HG03103 (cell line): ENCODE measurements around the gene F11R.
"Not testable (repeated sequence)": the region's sequence is repeated elsewhere in the genome, so short reads cannot be mapped to it uniquely, and the experiment has no call there.

Source experiments
- ATAC-seq: cut with Tn5 transposase; IDR thresholded peaks from one replicate; pipeline ENCODE4 v1.9.1; 2021; ENCODE audit warnings: low read depth; ENCODE audit not compliant: unreplicated experiment

The F11R gene

DNA sequence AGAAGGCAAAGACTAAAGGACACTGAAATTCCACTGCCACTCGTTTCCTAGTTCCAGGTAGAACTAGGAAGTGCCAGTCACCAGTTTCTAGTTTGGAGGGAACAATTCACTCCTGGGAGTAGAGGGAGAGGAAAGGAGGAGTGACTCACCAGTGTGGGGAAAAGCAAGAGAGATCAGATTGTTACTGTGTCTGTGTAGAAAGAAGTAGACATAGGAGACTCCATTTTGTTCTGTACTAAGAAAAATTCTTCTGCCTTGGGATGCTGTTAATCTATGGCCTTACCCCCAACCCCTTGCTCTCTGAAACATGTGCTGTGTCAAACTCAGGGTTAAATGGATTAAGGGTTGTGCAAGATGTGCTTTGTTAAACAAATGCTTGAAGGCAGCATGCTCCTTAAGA, 4.3 kb downstream of the F11R start:
- not testable (repeated sequence) for ATAC-seq

DNA sequence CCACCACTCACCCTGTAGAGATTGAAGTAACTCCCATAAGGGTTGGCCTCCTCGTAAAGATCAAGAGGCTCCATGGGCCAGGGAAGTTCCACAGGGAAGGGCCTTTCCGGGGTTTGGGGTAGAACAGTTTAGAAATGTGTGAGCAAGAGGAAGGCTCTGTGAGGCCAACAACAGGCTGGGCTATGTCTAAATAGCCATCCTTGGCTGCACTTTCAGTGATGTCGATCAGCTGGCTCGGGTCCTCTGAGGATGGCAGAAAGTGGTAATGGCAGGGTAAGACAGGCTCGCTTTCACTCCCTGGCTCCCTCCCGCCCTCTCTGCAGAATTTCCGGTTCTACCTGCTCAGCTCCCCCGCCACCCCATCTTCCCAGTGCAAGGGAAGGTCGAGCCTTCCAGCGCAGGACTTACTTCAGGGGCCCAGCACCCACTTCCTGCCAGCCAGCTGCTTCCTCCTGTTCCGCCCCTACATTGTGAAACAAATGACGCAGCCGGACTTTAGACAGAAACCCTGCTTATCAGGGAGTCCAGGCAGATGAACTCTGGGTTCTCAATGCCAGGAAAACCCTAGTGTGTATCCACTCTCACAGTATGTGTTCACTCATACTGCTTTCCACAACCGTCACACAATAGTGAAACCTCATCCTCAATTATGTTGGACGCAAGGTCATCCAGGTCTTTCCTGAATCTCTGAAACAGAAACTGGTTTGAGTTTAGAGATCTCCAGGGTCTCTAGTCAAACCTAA, 7.3 kb downstream of the F11R start:
- ATAC-seq, result peak; percentile 85

DNA sequence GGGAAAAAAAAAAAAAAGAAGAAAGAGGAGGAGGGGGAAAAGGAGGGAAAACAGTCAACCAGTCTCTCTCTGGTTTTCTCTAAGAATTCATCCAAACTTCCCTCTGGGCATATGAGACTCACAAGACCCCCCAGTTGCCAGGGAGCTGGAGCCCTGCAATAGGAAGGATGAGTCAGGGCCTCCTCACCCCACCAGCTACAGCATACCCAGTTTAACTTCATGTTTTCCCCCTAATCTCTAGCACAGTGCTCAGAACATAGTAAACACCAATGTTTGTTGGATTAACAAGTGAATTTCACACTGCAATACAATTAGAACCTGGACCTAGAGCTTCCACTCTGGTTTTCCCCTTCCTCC, 7.8 kb downstream of the F11R start:
- no peak for ATAC-seq

DNA sequence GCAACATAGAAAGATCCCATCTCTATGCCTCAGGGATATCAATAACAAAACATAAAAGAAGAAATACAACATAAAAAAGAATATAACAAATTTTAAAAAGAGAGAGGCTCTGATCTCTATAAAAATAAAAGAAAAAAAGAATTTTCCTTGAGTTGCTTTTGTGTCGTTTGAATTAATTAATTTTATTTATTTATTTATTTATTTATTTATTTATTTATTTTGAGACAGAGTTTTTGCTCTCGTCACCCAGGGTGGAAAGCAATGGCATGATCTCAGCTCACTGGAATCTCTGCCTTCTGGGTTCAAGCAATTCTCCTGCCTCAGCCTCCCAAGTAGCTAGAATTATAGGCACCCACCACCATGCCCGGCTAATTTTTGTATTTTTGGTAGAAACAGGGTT, 8.5 kb downstream of the F11R start:
- no peak for ATAC-seq

DNA sequence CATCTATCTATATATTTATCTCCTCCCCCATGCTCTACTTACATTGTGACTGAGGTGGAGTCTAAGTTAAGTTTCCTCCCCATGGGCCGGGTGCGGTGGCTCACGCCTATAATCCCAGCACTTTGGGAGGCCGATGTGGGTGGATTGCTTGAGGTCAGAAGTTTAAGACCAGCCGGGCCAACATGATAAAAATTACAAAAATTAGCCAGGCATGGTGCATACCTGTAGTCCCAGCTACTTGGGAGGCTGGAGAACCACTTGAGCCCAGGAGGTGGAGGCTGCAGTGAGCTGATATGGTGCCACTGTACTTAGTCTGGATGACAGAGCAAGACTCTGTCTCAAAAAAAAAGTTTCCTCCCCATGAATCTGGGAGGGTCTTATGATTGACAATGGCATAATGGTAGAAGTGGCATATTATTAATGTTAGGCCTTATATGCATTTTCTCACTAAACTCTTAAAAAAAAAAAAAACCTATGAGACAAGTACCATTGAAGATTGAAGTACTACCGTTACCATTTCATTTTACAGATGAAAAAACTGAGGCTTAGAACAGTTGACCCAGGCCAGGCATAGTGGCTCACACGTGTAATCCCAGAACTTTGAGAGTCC, 11.2 kb downstream of the F11R start:
- no peak for ATAC-seq

DNA sequence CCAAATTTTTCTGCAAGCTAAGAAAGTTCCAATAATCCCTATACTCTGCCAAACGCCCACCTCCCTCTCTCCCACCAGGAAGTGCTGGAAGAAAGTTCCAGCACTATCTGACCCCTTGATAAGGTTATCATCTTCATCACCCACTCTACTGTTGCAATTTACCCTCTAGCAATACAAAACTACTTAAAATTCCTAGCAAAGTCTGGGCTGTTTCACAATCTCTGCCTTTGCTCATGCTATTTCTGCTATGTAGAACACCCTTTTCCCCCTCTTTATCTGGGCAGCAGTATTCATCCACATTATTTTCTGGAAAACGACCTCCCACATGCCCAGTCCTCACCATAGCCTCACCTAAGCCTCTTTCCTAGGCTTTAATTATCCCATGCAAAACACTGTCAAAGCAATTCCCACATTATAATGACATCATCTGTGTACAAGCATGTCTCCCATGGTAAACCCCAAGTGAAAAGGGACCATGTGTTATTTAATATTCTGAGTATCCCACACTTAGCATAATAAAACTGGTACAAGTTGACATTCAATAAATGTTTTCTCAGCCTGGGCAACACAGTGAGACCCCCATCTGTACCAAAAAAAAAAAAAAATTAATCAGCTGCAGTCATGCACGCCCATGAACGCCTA, 12.0 kb downstream of the F11R start:
- no peak for ATAC-seq

DNA sequence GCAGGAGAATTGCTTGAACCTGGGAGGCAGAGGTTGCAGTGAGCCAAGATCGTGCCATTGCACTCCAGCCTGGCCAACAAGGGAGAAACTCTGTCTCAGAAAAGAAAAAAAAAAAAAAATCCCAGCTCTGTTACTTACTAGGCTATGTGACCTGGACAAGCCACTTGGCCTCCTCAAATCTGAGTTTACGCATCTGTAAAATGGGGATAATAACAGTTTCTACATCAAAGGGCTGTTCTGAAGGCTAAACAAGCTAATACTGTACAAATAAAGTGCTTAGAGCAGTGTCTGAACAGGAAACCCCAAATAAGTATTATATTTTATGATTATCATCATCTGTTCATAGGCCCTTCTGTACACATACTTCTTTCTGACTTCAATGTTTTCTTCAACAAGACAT, 13.6 kb downstream of the F11R start:
- ATAC-seq, result no peak

DNA sequence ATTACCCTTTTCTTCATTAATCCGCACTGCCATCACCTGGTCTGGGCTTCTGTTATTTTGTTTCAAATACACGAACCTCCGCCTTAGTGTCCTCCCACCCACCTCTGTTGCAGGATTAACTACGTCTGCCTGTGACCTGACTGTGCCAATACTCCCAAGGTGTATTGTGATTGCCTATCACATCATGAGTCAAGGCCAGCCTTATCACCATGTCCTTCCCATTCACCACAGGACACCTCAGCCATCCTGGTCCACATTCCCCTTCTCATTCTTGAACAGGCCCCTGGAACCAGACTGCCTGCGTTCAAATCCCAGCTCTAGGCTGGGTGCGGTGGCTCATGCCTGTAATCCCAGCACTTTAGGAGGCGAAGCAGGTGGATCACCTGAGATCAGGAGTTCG, 14.4 kb downstream of the F11R start:
- ATAC-seq, result no peak

DNA sequence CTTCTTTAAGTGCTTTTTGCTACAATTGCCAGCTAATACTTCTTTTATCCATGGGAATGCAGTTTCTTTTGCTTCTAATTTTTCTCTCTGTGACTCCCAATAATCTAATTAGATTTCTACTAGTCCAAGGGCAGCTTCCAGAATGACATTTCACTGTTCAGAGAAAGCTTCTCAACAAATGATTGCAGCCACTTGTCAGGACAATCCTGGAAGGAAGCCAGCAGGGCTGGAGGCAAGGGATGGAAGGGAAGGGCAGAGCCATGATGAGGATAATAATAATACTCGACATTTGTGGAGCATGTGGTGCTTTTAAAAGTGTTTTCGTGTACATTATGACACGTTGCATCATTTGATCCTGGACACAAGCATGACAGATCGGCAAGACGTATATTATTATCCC, 19.4 kb downstream of the F11R start:
- ATAC-seq, result no peak

DNA sequence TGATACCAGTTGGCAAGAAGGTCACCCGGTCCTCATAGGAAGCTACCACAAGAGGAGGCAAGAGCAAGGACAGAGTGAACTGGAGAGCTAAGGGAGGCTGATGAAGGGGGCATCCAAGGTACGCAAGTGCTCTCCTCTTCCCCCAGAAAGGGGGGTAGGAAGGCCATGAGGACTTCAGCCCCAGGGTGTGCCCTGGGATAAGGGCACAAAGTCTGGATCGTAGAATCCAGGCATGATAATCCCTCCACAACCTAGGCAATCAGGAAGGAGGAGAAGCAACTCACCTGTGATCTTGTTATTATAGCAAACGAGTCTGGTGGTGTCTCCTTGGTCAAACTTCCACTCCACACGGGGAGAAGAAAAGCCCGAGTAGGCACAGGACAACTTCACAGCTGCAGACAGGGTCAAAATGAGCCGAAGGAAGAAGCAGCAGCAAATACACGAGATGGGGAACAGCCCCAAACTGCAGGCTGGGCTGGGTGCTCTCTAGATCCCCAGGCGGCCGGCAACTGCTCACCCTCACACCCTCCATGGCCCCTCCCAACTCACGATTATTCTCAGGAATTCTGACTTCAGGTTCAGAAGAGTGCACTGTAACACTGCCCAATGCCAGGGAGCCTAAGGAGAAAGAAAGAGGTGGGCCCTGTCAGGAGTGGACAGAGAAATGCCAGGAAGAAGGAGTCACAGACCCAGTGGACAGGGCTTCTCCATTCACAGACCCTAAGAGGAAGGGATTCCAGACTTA, 20.0 kb downstream of the F11R start:
- ATAC-seq, result no peak

DNA sequence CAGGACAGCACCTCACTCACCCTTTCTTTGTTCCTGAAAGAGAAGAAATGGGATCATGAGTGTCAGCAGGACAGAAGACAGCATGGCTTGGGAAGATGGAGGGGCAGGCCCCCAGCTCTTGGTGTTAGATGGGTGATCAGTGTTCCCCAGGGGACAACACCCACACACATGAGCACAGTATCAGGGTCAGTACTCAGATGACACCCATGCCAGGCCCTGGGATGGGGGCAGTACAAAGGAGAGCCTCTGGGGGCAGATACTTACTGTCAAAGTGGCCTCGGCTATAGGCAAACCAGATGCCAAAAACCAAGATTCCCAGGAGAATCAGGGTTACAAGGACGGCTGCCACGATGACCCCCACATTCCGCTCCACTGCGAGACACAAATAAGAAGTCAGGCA, 21.6 kb downstream of the F11R start:
- no peak for ATAC-seq

DNA sequence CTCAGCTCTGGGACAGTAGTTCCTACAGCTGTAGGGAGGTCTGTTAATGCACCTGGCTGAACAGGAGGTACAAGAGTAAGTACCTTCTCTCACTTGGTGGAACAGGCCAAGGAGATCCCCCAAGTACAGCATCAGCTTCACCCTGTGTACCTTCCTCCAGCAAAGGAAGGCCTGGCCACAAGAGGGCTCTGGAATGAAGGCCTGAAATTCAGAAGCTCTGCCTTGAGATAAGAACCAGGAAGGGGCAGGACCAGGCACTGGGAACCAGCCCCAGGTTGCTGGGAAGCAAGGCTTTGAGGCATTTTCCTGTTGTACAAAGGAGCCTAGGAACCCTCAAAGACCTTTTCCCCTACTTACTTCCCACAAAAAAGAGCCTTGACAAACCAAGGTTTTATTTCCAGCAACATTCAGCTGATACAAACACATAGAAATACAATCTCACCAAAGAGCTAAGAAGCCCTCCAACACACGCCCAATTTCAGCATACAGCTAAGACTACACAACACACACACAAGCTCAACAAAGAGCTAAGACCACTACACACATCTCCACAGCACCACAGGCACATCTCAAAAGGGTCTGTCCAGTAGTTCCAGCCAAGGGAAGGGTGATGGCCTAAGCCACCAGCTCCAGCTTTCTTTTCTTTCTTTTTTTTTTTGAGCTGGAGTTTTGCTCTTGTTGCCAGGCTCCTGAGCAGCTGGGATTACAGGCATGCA, 23.5 kb downstream of the F11R start:
- ATAC-seq, result no peak

DNA sequence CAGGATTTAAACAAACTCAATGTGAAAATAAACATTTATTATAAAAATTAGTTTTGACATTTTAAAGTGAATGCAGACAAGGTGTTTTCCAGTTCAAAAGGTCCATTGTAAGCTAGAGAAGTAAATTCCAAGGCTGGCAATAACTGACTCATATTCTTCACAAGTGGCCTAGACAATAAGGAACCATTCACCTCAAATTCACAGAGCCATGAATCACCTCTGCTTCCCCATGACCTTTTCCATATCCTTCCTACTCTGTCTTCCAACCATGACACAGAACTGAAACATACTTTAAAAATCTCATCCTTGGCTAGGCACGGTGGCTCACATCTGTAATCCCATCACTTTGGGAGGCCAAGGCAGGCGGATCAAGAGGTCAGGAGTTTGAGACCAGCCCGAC, 24.8 kb downstream of the F11R start:
- no peak for ATAC-seq

DNA sequence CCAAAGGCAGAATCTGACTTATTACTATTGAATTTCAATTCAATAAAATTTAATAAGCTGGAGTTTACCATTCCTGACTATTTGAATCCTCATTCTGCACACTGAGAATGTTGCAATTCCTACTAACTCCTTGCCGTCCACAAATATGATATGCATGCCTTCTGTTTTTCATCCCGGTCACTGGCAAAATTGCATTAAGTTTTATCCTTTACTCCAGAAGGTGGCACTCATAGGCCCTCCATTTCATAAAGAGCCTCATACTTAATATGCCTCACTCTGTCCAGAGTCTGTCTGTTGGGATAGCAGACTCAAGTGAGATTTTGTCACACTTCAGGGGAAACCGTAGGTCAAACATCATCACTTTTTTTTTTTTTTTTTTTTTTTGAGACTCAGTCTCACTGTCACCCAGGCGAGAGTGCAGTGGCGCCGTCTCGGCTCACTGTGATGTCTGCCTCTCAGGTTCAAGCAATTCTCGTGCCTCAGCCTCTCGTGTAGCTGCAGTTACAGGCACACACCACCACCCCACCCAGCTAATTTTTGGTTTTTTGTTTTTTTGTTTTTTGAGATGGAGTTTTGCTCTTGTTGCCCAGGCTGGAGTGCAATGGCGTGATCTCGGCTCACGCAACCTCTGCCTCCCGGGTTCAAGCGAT, 27.3 kb downstream of the F11R start:
- ATAC-seq, result no peak

DNA sequence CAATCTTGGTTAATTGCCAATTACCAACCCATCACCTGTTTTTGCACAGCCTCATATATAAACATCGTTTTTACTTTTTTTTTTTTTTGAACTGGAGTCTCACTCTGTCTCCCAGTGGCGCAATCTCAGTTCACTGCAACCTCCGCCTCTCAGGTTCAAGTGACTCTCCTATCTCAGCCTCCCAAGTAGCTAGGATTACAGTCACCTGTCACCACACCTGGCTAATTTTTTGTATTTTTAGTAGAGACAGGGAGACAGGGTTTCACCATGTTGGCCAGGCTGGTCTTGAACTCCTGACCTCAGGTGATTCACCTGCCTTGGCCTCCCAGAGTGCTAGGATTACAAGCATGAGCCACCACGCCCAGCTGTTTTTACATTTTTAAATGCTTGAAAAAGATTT, 28.9 kb downstream of the F11R start:
- not testable (repeated sequence) for ATAC-seq

DNA sequence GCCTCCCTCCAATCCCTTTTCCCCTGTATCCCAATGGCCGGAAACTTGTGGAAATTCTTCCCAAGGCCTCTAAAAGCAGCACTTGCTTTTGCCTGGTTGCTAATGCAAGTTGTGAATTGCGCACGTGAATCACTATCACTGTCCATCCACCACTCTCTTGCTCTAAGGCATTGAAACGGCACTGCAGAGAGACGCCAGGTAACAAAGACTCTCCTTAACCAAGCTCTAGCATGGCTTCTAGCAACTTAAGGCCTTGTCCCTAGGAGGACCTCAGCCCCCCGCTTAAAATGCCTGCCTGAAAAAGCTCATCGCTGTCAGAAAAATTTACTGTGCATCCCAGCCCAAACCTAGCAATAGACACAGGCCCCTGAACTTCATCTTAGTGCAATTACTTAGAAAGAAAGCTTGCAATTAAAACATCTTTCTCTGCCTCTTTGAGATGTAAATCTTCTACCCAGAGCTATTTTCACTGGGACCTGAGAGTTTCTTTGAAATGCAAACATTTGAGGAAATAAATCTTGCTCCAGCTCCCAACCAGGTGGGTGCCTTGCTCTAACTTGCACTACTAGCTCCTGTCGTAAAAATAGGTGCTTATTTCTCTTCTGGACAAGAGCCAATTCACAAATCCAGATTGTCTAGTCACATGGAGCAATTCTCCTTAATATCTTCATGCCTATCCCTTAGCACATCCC, 33.4 kb downstream of the F11R start:
- ATAC-seq, result no peak

DNA sequence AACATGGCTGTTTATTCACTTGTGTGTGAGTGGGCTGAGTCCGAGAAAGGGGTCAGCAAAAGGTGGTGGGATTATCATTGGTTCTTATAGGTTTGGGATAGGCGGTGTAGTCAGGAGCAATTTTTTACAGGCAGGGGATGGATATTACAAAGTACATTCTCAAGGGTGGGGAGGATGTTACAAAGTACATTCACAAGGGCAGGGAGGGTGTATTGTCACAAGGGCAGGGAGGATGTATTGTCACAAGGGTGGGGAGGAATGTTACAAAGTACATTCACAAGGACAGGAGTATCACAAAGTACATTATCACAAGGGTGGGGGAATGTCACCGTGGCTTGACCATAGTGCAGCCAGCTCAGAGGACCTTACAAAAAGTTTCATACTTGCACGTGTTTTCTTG, 35.2 kb downstream of the F11R start:
- ATAC-seq, result no peak

DNA sequence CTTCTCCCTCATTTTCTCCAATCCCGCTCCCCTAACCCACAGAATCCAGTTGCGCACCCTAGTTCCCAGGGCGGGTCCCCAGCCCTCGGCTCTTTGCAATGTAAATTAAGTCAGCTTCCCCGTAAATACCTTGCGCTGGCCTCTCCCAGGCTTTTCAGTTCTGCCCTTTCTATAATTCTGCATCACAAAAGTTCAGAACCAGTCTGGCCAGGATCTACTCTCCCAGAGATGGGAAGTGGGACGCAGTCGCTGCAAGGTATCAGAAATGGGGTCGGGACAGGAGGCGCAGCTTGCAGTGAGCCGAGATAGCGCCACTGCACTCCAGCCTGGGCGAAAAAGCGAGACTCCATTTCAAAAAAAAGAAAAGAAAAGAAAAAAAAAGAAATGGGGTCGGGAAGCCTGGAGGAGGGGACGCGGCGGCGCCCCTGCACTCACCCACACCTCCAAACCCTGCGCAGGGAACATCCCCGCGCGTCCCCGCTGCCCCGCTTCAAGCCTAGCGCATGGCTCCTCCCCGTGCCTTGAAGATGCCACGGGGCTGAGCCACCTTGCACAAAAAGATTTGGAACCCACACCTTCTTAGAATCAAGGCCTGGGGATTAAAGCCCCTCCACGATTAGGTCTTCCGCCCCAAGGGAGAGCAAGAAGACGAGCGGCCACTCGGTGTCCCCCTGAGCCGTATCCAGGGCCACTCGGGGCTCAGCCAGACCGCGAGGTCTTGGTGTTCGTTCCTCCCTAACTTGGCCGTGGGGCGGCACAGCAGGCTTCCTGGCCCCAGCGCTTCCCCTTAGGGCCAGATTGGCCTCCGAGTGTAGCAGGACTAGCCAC, 39.2 kb downstream of the F11R start:
- no peak for ATAC-seq

DNA sequence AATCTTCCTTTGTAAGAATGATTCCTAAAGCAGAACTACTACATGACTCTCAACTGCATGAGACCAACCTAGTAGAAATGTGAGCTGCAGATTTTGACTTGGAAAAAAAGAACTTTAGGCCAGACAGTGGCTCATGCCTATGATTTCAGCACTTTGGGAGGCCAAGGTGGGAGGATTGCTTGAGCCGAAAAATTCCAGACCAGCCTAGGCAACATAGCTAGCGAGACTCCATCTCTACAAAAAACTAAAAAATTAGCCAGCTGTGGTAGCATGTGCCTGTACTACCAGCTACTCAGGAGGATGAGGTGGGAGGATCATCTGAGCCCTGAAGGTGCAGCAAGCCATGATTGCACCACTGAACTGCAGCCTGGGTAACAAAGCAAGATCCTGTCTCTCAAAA, 41.7 kb downstream of the F11R start:
- ATAC-seq, result no peak
